Measurements from ENCODE around the gene GPC5. TPM values are rescaled to one million over a fixed set of nuclear protein-coding genes. Genes with fewer than 3 reads are reported as not detected.

GPC5 gene
- total and polyA plus RNA-seq, 2 of the 8 experiments (the other 6 are each of a cell fraction or from before 2014, with no cell fraction given) = 0.20 to 0.39 TPM

- FAIRE-seq (no peak), DNase-seq (ENCODE audit: low read depth in 1 of 2, low spot score in 2 of 2) (no peak)
- Histone ChIP-seq H2BK15ac (ENCODE audit: low read length) (no peak overlapping the region), H2BK20ac (ENCODE audit: low read length) (no peak overlapping the region), H3K18ac (ENCODE audit: extremely low read depth, low read length) (no peak overlapping the region), H3K27me3 (replicated peaks in 1 of 4; ENCODE audit: control insufficient read depth in 3 of 4, extremely low read depth in 1 of 4, insufficient read depth in 3 of 4, low read length in 3 of 4) (no peaks in the 10 kb centered on the region), H3K79me1 (ENCODE audit: low read depth, low read length) (no peaks in the 10 kb centered on the region), H3K36me3 (ENCODE audit: control insufficient read depth in 2 of 4, insufficient read depth in 4 of 4, low read length in 3 of 4) (no peaks in the 10 kb centered on the region), H3K4me2 (ENCODE audit: insufficient read depth in 1 of 2, low read depth in 2 of 2, low read length in 2 of 2) (no peak overlapping the region), H2AFZ (ENCODE audit: low read length) (peak overlapping the region; percentile 94; the same call in 1 of the 2 replicates), H3K4me3 (ENCODE audit: extremely low read depth in 1 of 4, insufficient read depth in 2 of 4, low read depth in 3 of 4, low read length in 4 of 4) (no peak overlapping the region), H3K79me2 (ENCODE audit: control insufficient read depth in 1 of 2, insufficient read depth in 2 of 2, low read length in 2 of 2) (no peaks in the 10 kb centered on the region), H3K9ac (replicated peaks in 1 of 4; ENCODE audit: extremely low read depth in 1 of 4, low read depth in 3 of 4, low read length in 3 of 4) (no peak overlapping the region), H4K20me1 (replicated peaks in 1 of 2; ENCODE audit: control insufficient read depth in 1 of 2, insufficient read depth in 2 of 2, low read length in 2 of 2) (no peaks in the 10 kb centered on the region), H2BK12ac (ENCODE audit: low read depth, low read length) (no peak overlapping the region), H3K23ac (ENCODE audit: insufficient read length) (no peak overlapping the region), H3K4me1 (replicated peaks in 1 of 4; ENCODE audit: control insufficient read depth in 3 of 4, insufficient read depth in 4 of 4, low read length in 3 of 4) (no peaks in the 10 kb centered on the region), H3K56ac (replicated peaks; ENCODE audit: insufficient read length, low read depth, low read length) (no peak overlapping the region), H4K91ac (replicated peaks; ENCODE audit: insufficient read length, low read length) (no peak overlapping the region), H4K5ac (ENCODE audit: insufficient read length, low read depth, low read length) (no peak overlapping the region), H4K8ac (ENCODE audit: extremely low read depth, insufficient read depth, low read length) (no peak overlapping the region), H3K9me3 (ENCODE audit: insufficient read depth in 2 of 2, low read depth in 1 of 2, low read length in 1 of 2) (no peaks in the 10 kb centered on the region), H2AK5ac (ENCODE audit: low read depth, low read length) (no peak overlapping the region), H2BK120ac (replicated peaks; ENCODE audit: low read depth, low read length) (no peak overlapping the region), H3K23me2 (ENCODE audit: low read depth, low read length) (no peaks in the 10 kb centered on the region), H2BK5ac (ENCODE audit: low read depth, low read length) (no peak overlapping the region), H3K4ac (replicated peaks; ENCODE audit: insufficient read length, low read depth, low read length) (no peak overlapping the region), H3K14ac (ENCODE audit: insufficient read length) (no peak overlapping the region), H3K27ac (ENCODE audit: low read depth, low read length) (no peak overlapping the region)
- TF ChIP-seq NANOG (IDR thresholded peaks at IDR 0.05; ENCODE audit: insufficient read depth, low read depth, low read length, poor library complexity, severe bottlenecking) (no peak), EGR1 (IDR thresholded peaks at IDR 0.05; ENCODE audit: borderline replicate concordance, low read depth, low read length) (no peak), RNF2 (IDR thresholded peaks at IDR 0.05; ENCODE audit: borderline replicate concordance, low read depth, low read length, missing control alignments, poor library complexity, severe bottlenecking) (no peak), BCL11A (IDR thresholded peaks at IDR 0.05; ENCODE audit: low read depth in 2 of 2, low read length in 2 of 2) (no peak), SUZ12 (IDR thresholded peaks at IDR 0.05; ENCODE audit: low read length) (no peak), ATF2 (IDR thresholded peaks at IDR 0.05; ENCODE audit: low read length) (no peak), POLR2AphosphoS5 (IDR thresholded peaks at IDR 0.05; ENCODE audit: low read depth, low read length) (no peak)
- WGBS, 2 experiments (ENCODE audit: extremely low coverage in 1 of 2, insufficient coverage in 1 of 2, insufficient read length in 1 of 2, insufficient replicate concordance in 2 of 2, low coverage in 1 of 2, low lambda C conversion rate in 2 of 2, missing lambda C conversion rate in 1 of 2) = 76% methylated on average over 1 of the region's 1 CpG; no CpG with 5 or more reads in 1 of the 2 experiments
- POLR2A ChIA-PET (ENCODE audit: partially characterized antibody) = no interaction called here
- CTCF ChIA-PET (ENCODE audit: partially characterized antibody) = no interaction called here
Observed at GRCh38 chr13:91904597-91904996, 506.2 kb downstream of the GPC5 start.

Measured in H1 (cell line).